ENCODE measurements around the gene NFKB2. TPM values are rescaled to one million over a fixed set of nuclear protein-coding genes. Genes with fewer than 3 reads are reported as not detected.

The NFKB2 gene
- total RNA-seq = 100 to 1,000 TPM; 240 to 256 TPM
- 44.0 TPM for polyA plus RNA-seq (2013, experiment 1 of 2)
- polyA plus RNA-seq (2013, experiment 2 of 2) = 53.8 TPM
- 72.9 to 911 (median 316) reads per million in 172 experiments for total RNA-seq

- intact Hi-C loops (cut with DNase I, micrococcal nuclease) = loop anchor here (1.0 to 10.0 kb wide), 7 partner anchors 25 to 349 kb away; partner anchors contain the start of genes FBXL15 (in 2 of the 2), ACTR1A (in 1 of the 2), GBF1 (in 1 of the 2) and TRIM8 (in 1 of the 2)
- POLR2A ChIA-PET = interaction anchor here (0.6 to 4.6 kb wide), 19 partner anchors 9 to 578 kb away, joined by 3 to 71 read pairs (median 9); partner anchors contain the start of genes ACTR1A, C10orf95, CUEDC2 and FBXL15
- ATAC-seq (ENCODE audit: poor library complexity) = peak; percentile 28
- H3K9me3 ChIP-seq (ENCODE audit: control insufficient read depth in 1 of 2, insufficient read depth in 1 of 2, low read length in 2 of 2) = no peaks in the 10 kb centered on the region
- peaks cover 34% of the 10 kb centered on the region for H3K36me3 ChIP-seq (ENCODE audit: insufficient read depth, low read length)
- peak within 1 kb of the TSS; percentile 92 for H3K4me3 Mint-ChIP-seq
- H3K4me3 ChIP-seq (ENCODE audit: low read length) = peak within 1 kb of the TSS; percentile 64
- no peaks in the 10 kb centered on the region for H3K27me3 Mint-ChIP-seq
- no peaks in the 10 kb centered on the region for H3K9me3 Mint-ChIP-seq
- peak; percentile 84 to 97 (median 90) for DNase-seq
- H3K36me3 Mint-ChIP-seq (ENCODE audit: low read depth) = peaks cover 61% of the 10 kb centered on the region
- no peaks in the 10 kb centered on the region for H3K27me3 ChIP-seq (ENCODE audit: control insufficient read depth in 1 of 2, insufficient read depth in 2 of 2, low read length in 2 of 2)
- peaks cover 71% of the 10 kb centered on the region for H3K4me1 ChIP-seq (ENCODE audit: insufficient read depth, low read length)
- H3K4me1 Mint-ChIP-seq (ENCODE audit: low read depth) = peaks cover 54% of the 10 kb centered on the region
- no peak for TF ChIP-seq CTCF (IDR thresholded peaks at IDR 0.05)
- peak within 1 kb of the TSS; percentile 100 for H3K27ac Mint-ChIP-seq
- CTCF ChIA-PET = interaction anchor here (0.6 to 4.0 kb wide), 9 partner anchors 8 to 348 kb away, joined by 3 to 26 read pairs (median 4); partner anchors contain the start of genes CUEDC2, FBXL15, SUFU and TRIM8
- peak within 1 kb of the TSS; percentile 97 to 100 for H3K27ac ChIP-seq (ENCODE audit: low read depth in 1 of 2, low read length in 2 of 2)
Measured at GRCh38 chr10:102395400-102396316, at the start of gene NFKB2. NFKB2 (plus strand) TSS chr10:102395705; CDS start chr10:102395960, 255 bp downstream.

GRCh38 chr10:102347236-102347828, 48.2 kb upstream of the NFKB2 start:
- Histone ChIP-seq H3K4me1 (ENCODE audit: insufficient read depth, low read length) (no peaks in the 10 kb centered on the region), H3K36me3 (ENCODE audit: insufficient read depth, low read length) (peaks cover 43% of the 10 kb centered on the region), H3K4me3 (ENCODE audit: low read length) (no peak overlapping the region), H3K9me3 (ENCODE audit: control insufficient read depth in 1 of 2, insufficient read depth in 1 of 2, low read length in 2 of 2) (no peaks in the 10 kb centered on the region), H3K27ac (ENCODE audit: low read depth in 1 of 2, low read length in 2 of 2) (no peak overlapping the region), H3K27me3 (ENCODE audit: control insufficient read depth in 1 of 2, insufficient read depth in 2 of 2, low read length in 2 of 2) (no peaks in the 10 kb centered on the region)
- no peaks in the 10 kb centered on the region for H3K4me1 Mint-ChIP-seq (ENCODE audit: low read depth)
- peaks cover 52% of the 10 kb centered on the region for H3K36me3 Mint-ChIP-seq (ENCODE audit: low read depth)
- H3K9me3 Mint-ChIP-seq = no peaks in the 10 kb centered on the region
- ATAC-seq (ENCODE audit: poor library complexity) (no peak), DNase-seq (peak in 1 of 14 experiments; percentile 12)
- no peak for TF ChIP-seq CTCF (IDR thresholded peaks at IDR 0.05)
- intact Hi-C loops (cut with DNase I, micrococcal nuclease) = no loop called here
- H3K27me3 Mint-ChIP-seq = no peaks in the 10 kb centered on the region
- ChIA-PET POLR2A (interaction anchor here (0.8 kb wide), 2 partner anchors 118 to 331 kb away, joined by 3 to 4 read pairs; no protein-coding TSS in a partner anchor), CTCF (interaction anchor here (1.1 to 2.2 kb wide), 3 partner anchors 115 to 118 kb away, joined by 3 to 11 read pairs (median 3); no protein-coding TSS in a partner anchor)
- no peak overlapping the region for H3K4me3 Mint-ChIP-seq
- H3K27ac Mint-ChIP-seq = no peak overlapping the region
